LHCN-M2 (cell line): Measurements from ENCODE around the gene PLA2G2D. TPM values are rescaled to one million over a fixed set of nuclear protein-coding genes. Genes with fewer than 3 reads are reported as not detected.
"Not testable (repeated sequence)": the region's sequence is repeated elsewhere in the genome, so short reads cannot be mapped to it uniquely, and the experiment has no call there.

ENCODE experiments used
- DNase-seq: peaks from one replicate; pipeline ENCODE4 v3.0.0-alpha.2; 2012; ENCODE audit warnings: low read depth
- total RNA-seq: library from RNA; depleted of rRNA; stranded (reverse); fragments of >200 nt; gene quantifications from 2 replicates; pipeline ENCODE4 v1.2.3, GENCODE V29; 2014

The PLA2G2D gene
- total RNA-seq, 1 experiment from 2014 or later = not detected

DNA sequence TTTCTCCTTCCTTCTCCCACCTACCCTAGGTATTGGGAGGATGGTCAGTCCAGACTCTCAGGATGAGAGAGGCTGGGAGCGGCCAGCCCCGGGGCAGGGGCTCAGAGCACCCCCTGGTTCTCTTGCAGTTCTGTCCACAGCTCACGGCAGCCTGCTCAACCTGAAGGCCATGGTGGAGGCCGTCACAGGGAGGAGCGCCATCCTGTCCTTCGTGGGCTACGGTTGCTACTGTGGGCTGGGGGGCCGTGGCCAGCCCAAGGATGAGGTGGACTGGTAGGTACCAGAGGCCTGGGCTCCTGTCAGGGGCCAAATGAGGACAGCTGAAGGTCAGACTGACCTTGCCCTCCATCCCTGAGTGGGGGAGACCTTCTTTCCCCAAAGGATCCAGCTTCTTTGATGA lies 24.0 kb upstream of the PLA2G2D start:
- DNase-seq = no peak

DNA sequence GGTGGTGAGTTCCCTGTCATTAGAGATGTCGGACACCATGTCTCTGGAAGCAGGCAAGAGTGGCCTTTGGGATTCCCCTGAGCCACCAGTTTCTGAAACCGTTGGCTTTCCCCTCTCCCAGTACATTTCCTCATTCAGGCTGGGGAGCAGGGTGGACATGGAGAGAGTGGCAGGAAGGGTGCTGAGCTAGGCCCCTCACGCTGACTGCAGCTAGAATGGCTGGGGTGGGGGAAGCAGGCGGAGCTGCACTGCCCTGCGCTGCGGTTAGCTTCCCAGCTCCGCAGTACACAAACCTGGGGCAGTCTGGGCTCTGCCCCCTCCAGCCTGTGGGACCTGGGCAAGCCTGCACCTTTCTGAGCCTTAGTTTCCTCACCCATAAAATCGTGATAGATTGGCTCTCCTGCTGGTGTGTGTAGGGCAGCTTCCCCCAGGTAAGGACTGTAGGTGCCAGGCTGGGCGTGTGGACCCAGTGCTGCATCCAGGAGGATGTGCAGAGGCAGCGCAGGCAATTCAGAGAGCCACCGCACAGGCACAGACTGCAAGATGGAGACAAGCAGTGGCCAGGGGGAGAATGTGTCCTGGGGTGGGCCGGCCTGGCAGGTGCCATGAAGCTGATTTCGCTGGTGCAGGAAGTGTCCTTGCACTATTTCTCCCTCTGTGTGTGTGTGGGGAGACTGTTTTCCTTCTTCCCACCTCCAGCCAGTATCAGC lies 22.8 kb upstream of the PLA2G2D start:
- no peak for DNase-seq

DNA sequence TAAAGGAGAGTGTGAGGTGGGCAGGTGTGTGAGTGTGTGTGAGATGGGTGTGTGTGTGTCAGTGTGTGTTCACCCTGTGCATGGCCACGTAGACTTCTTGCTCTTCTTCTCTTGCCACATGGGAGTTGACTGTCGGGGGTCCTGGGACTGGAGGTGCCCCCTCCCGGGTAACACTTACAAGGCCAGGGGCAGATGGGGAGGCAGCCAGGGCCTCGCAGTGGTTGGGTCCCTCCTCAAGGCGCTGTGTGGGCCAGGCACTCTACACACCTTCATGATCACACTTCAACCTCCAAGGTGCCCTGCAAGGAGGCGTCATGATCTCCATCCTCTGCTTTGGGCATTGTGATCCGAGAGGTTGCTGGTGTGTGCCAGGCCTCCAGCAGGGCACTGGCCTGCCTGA lies 22.1 kb upstream of the PLA2G2D start:
- DNase-seq = no peak

DNA sequence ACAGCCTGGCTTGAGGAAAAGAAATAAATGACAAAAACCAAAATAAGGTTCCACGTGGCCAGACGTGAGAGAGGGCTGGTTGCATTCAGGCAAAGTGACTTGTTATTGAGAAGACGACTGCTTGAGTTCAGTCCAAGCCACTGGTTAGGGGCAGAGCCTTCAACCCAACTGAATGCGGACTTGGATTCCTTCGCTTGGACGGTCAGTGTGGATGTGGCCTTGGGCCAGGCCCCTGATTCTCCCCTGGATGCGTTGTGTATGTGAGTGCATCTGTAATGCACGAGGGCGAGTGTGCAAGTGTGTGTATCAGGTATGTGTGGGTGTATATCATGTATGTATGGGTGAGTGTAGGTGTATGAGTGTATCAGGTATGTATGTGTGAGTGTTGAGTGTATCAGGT lies 21.7 kb upstream of the PLA2G2D start:
- no peak for DNase-seq

DNA sequence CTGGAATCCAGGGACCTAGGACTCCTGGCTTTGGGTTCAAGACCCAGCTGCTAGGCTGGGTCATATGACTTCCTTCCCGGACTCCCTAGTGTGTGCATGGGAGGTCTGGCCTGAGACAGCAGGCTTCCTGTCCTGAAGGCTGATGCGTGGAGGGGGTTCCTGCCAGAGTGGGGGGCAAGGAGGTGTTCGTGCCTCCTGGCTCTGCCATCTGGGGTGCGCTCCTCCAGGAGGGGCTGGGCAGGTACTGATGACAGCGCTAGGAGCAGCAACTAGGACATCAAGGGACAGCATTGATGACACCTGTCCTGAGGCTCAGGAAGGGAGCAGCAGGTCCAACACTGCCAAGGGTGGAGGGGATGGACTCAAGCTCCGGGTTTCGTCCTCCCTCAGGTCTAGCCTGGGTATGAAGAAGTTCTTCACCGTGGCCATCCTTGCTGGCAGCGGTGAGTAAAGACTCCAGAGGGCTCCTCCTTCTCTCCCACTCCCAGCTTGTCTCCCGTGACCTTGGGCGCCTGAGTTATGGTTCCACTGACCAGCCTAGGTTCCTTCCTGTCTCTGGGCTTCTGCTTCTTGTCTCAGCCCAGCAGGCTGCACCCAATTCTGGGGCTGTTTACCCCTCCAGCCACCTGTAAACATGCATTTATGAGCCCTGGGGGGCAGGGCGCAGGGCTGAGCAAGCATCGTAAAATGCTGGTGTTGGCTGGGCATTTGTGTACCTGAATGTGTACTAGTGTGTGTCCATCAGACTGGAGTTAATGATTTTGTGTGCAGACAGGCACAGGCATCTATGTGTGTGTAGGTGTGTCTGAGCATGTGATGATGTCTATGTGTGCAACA lies 20.7 kb upstream of the PLA2G2D start:
- no peak for DNase-seq

DNA sequence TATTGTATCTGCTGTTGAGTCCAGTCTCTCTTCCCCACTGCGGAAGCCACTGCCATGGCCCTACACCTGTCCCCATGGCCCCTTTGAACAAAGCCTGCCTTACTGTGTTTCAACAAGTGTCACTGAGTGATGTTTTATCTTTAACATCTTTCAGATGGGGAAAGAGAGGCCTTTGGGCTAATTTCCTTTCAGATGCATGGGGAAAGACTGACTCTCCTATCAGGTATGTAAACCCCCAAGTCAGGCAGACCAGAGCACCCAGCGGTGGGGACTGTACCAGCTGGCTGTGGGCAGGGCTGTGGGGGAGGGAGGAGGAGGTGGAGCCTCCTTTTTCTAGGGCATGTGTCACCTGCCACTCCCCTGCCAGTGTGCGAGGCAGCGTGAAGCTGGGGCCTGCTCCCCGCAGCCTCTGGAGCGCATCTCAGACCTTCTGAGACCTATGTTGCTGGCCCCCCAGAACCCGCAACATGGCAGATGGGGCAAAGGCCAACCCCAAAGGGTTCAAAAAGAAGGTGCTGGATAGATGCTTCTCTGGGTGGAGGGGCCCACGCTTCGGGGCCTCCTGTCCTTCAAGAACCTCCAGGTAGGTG lies 19.7 kb upstream of the PLA2G2D start, which contains the start of gene PLA2G2F:
Gene PLA2G2F (plus strand): TSS at position 363 of the 590 bp plus-strand sequence. CDS start 105 bp downstream, at position 468.
- no peak for DNase-seq

DNA sequence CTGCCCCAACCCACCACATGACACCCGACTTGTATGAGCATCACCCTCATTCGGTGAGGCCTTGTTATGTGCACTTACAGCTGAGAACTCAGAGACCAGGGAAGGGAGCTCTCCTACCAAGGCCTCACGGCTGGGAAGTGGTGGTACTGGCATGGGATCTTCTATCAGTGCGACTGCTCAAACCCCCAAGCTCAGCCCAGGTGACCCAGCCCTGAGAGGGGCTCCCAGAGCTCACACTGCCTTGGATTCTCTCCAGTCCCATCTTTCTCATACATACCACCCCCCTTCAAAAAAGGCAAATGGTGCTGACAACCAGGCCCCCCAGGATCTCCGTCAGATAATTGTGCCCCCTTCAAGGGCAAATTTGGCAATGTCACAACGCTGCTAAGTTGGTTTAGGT lies 19.0 kb upstream of the PLA2G2D start:
- DNase-seq = no peak

DNA sequence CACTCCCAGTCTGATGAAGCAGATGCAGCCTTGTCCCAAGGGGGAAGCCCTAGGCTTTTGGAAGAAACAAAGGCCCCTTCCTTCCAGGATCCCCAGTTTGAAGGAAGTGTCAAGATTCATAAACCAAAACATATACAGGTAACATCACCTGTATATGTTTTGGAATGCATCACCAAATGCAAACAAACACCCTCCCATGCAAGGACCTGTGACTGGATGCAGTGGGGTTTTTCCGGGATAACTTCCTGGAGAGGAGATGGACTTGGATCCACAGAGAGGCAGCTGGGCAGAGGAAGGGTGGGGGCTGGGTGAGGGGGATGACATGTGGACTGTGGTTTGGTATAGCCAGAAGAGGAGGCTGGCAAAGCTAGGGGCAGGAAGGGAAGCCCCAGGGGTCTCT lies 18.3 kb upstream of the PLA2G2D start:
- no peak for DNase-seq

DNA sequence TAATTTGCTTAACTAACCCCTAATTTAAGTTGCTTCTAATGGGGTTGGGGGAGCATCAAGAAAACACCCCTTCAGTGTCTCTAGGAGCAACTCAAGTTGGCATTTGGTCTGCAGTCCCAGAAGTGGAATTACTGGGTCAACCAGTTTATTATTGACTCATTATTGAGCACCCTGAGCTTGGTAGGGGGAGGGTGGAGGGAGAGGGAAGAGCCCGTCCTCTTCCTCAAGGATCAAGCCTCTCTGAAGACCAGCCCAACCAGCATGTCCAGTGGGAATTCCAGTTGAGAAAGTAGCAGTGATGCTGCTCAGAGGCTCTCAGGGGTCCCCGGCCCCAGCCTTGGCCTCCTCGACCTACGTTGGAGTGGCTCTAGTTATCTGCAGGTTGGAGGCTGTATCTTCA lies 17.7 kb upstream of the PLA2G2D start:
- DNase-seq = no peak

DNA sequence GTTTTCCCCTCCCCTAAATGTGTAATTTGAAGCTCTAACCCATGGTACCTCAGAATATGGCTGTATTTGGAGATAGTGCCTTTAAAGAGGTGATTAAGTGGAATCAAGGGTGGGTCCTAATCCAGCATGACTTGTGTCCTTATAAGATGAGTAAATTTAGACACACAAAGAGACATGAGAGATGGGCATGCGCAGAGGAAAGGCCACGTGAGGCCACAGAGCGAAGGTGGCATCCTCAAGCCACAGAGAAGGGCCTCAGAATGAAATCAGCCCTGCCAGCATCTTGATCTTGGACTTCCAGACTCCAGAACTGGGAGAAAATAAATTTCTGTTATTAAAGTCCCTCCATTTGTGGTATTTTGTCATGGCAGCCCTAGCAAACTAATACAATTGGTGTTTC lies 16.9 kb upstream of the PLA2G2D start:
- DNase-seq = no peak

DNA sequence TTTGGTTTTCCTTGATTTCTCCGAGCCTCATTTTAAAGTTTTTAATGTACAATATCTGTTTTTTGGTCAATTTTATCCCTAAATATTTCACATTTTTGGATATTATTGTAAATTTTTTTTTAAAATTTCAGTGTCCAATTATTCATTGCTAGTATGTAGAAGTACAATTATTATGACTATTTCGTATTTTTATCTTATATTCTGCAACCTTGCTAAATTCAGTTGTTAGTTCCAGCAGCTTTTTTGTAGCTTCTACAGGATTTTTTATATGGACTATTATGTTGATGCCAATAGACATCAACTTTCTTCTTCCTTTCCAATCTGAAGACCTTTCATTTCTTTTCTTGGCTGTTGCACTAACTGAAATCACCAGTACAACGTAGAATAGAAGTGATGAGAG lies 15.7 kb upstream of the PLA2G2D start:
- DNase-seq = no peak

DNA sequence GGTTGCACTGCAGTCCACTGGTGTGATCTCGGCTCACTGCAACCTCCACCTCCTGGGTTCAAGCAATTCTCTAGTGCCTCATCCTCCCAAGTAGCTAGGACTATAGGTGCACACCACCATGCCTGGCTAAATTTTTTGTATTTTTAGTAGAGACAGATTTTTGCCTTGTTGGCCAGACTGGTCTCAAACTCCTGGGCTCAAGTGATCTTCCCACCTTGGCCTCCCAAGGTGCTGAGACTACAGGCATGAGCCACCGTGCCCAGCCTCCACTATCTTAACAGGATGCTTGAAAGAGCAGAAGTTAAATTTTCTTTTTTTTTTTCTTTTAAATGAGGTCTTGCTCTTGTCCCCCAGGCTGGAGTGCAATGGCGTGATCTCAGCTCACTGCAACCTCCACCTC lies 11.2 kb upstream of the PLA2G2D start:
- not testable (repeated sequence) for DNase-seq

DNA sequence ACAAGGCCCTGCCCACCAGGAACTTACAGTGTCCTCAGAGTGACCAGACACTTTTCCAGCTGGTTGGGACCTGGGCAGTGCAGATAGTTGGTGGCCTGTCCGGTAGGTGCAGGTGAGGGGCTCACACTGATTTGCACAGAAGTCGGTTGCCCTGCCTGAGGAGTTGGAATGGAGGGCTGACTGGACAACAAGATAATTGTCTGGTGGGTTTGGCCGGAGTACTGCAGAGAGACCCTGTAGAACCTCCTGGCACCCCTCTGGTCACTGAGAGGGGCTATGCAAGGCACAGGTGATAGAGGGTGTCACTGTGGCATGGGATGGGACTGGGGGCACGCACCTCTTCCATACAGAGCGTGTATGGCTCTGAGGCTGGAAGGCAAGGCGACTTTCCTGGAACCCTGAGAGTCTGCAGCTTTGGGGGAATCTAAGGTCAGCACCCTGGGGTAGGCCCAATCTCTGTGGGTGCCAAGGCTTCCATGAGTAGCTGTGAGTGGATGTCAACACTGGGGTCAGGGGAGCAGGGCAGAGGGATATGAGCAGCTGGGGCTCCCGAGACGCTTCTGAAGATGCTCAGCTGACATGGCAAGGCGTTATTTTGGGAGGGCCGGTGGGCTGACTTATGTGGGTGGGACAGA lies 7.6 kb upstream of the PLA2G2D start:
- DNase-seq = no peak

DNA sequence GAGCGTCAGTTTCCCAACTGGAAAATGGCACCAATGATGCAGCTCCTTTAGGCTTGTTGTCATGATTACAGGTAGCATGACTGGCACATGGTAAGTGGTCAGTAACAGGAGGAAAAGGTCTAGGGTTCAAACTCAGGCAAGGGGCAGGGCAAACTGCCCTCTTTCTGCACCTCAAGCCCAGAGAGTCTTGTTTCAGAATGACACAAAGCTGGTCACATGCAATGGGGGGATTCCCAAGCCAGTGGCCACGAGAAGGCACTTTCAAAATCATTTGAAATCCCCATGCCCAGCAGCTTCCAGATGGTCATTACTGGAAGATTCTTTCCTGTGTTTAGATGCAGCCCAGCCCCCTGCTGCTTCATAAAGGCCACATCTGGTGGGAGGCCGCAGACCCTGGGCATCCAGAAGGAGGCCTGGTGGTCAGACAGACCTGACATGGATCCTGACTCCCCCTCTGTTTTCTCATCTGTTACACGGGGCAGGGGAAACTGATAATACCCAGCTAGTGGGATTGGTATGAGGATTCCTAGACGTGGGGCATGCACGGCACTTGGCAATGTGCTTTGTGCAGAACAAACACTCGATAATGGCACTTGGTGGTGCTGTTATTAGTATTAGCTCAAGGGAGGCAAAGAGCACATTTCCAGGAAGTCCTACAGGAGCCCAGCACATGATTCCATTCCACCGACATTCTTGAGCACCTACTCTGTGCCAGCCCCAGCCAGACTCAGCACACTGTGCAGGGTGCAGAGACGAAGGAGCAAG lies 6.9 kb upstream of the PLA2G2D start:
- no peak for DNase-seq

DNA sequence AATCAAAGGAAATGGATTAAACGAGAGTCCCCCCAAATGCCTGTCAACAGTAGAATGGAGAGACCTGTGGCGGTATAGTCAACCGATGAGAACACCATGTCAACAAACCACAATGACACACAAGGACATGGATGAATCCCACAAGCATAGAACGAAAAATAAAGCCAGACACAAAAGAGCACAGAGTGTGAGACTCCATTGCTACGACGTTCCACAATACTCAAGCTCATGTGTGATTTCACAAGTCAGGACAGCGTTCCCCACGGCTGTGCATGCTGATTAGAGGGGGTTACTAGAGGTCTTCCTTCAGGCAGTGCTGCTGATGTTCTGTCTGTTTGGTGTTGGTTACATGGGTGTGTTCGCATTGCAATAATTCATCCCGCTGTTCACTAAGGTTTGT lies 5.8 kb upstream of the PLA2G2D start:
- DNase-seq = no peak

DNA sequence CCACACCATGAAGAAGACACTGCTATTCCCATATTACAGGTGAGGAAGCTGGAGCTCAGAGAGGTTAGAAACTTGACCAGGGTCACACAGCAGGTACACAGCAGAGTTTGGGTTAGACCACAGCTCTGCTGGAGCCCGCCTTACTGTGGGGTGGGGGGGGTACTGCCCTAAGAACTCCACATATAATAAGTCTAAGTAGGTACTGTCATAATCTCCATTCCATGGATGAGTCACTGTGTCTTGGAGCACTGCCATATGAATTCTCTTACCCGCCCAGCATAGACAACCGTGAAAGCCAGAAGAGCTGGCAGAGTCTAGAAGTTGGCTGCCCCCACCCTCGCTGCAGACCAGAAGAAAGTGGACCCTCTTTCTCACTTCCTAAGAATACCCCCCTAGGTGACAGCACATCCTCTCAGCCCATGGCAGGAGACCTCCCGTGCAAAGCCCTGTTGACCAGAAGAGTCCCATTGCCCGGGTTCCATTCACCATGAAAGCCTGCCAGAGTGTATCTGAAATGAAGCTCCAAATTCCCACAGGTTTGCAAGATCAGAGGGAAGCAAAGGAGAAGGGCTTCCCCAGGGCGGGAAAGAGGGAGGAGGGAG lies 5.2 kb upstream of the PLA2G2D start:
- DNase-seq = peak; percentile 73

DNA sequence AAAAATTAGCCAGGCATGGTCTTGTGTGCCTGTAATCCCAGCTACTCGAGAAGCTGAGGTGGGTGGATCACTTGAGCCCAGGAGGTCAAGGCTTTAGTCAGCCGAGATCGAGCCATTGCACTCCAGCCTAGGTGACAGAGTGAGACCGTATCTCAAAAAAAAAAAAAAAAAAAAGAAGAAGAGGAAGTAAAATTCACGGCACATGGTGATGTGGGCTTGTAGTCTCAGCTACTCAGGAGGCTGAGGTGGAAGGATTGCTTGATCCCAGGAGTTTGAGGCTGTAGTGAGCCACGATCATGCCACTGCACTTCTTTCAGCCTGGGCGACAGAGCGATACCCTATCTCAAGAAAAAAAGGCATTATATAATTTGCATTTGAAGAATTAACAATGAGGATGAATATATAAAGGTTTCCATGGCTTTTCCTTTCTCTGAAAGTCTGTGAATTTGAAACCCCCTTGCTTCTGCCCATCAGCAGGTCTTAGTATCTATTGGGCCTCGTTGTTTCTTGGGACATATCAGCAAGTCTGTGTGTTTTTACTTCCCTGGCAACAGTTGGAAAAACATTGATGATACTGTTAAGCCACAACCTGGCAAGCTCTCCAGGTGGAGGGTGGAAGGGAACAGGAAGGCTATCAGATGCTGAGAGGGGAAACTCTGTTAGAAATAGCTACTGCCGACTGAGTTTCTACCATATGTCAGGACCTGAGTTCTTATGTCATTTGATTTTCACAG lies 4.6 kb upstream of the PLA2G2D start:
- DNase-seq = no peak

DNA sequence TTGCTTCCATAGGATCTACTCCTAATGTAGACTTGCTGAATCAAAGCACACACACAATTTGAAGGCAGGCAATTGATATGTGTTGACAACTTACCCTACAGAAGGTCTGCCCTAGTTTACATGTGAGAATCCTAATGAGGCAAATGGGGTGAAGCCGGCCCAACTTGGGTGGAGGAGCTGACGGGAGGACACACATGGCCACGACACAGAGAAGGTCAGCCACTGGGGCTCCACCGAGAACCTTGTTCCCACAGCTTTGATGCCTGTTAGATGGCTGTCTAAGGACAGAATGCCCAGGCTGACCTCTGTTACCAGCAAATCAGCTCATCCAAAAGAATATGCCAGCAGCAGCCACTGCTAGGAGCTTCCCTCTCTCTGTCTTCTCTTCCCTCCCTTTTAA lies 1.5 kb upstream of the PLA2G2D start:
- no peak for DNase-seq

DNA sequence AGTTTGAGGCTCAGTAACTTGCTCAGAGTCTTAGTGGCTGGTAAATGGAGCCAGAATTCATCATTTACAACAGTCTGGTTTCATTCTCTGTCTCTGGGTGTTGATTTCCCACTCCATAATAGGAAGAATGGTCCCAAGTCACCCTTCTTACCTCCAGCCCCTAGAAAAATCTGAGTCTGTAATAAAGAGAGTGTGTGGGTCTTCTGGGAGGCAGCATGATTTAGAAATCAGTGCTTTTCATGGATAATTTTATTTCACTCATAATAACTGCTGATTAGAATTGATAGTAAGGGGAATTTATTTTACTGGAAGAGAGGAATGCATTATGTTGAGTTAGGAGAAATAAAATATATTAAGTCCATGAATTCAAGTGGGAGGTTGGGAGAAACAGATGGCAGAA lies 2.1 kb downstream of the PLA2G2D start:
- DNase-seq = no peak

DNA sequence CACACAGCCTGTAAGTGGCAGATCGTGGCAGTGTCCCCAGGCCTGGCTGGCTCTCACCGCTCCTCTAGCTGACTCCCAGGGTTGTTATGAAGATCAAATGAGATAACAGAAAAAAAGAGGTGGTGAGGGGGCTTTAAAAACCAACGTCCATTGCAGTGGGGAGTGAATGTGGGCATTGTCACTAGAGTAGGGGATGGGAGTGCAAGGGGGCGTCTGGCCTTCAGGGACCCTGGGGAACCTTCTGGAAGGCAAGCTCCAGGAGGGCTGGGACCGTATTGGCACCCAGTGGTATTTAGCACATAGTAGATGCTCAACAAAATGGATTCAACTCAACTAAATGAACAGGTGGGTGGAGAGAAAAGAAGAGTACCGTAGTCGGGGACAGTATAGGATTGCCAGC lies 3.4 kb downstream of the PLA2G2D start:
- no peak for DNase-seq
